ENCODE results near the gene DLG3. TPM values are rescaled to one million over a fixed set of nuclear protein-coding genes. Genes with fewer than 3 reads are reported as not detected.

Gene DLG3
- total RNA-seq = 6.0 and 11.6 TPM in 2 replicates

GRCh38 chrX:70444326-70444945 is at the start of gene DLG3:
Gene DLG3 (plus strand): TSS chrX:70444835. CDS start chrX:70445202, 367 bp downstream.

GRCh38 chrX:70422851-70423341 is 21.7 kb upstream of the DLG3 start, which contains the start of gene GDPD2:
Gene GDPD2 (plus strand): TSS chrX:70423314. CDS start chrX:70424985, 1,671 bp downstream.

Small RNAs within 50 kb of the gene (small RNA-seq; reads per million reads assigned to genes)
- gene RNU4-81P (not detected), gene RNY4P23 (0.34 reads per million)

Other genes starting within 250 kb of the DLG3 start
- gene AWAT1, start 210.2 kb upstream of the DLG3 start, total RNA-seq = not detected in 2 replicates
- gene P2RY4, start 184.6 kb upstream of the DLG3 start, total RNA-seq = 0.43 and 0.52 TPM in 2 replicates
- gene ARR3, start 176.5 kb upstream of the DLG3 start, total RNA-seq = not detected in 2 replicates
- gene RAB41, start 162.7 kb upstream of the DLG3 start, total RNA-seq = not detected in 2 replicates
- 59.9 and 63.0 TPM in 2 replicates for gene PDZD11, start 154.9 kb upstream of the DLG3 start, total RNA-seq
- 6.9 and 10.4 TPM in 2 replicates for gene KIF4A, start 154.7 kb upstream of the DLG3 start, total RNA-seq
- under 0.01 TPM in 1 of 2 replicates, not detected in the other for gene GDPD2, start 21.5 kb upstream of the DLG3 start, total RNA-seq

Data from articular chondrocyte of knee joint (primary cell).